Activated CD8-positive, alpha-beta T cell treated with anti-CD3 and anti-CD28 coated beads, Interleukin-2, amount 10 ng/mL, durations not matched to agents 7 days and 5 days (primary cell): ENCODE measurements around the gene LRCH3. TPM values are rescaled to one million over a fixed set of nuclear protein-coding genes. Genes with fewer than 3 reads are reported as not detected.

Experiments used
- ATAC-seq: fragments of 150-1000 bp; cut with Tn5 transposase; one replicate; pipeline ENCODE4 v1.10.0; 2021; ENCODE audit warnings: moderate library complexity
- CTCF ChIA-PET: fragments of 350-600 bp; sonication (Branson Sonifier 250); formaldehyde crosslinking; loops from one replicate; lab custom pipeline; 2021; ENCODE audit warnings: antibody characterized with exemption; lab: Charles Lee
- POLR2A ChIA-PET: fragments of 350-600 bp; sonication (Branson Sonifier 250); formaldehyde crosslinking; loops from one replicate; lab custom pipeline; 2021; ENCODE audit warnings: antibody characterized with exemption; lab: Charles Lee
- DNase-seq: peaks from one replicate; pipeline ENCODE4 v3.0.0-alpha.2; 2020
- H3K27ac Mint-ChIP-seq: one replicate; pipeline ENCODE4 v1.8.0; 2021; ENCODE audit warnings: mild to moderate bottlenecking, mixed read lengths
- H3K27me3 Mint-ChIP-seq: one replicate; pipeline ENCODE4 v1.8.0; 2021; ENCODE audit warnings: low read depth, mixed read lengths
- H3K36me3 Mint-ChIP-seq: one replicate; pipeline ENCODE4 v1.8.0; 2021; ENCODE audit warnings: low read depth, mixed read lengths
- H3K4me1 Mint-ChIP-seq: one replicate; pipeline ENCODE4 v1.8.0; 2021; ENCODE audit warnings: low read depth, mixed read lengths
- H3K4me3 Mint-ChIP-seq: one replicate; pipeline ENCODE4 v1.8.0; 2021; ENCODE audit warnings: mild to moderate bottlenecking, mixed read lengths
- H3K9me3 Mint-ChIP-seq: one replicate; pipeline ENCODE4 v1.8.0; 2022; ENCODE audit warnings: mixed read lengths; ENCODE audit not compliant: insufficient read depth
- total RNA-seq, 2 experiments: library from RNA; stranded (reverse); gene quantifications; one replicate each; pipeline ENCODE4 v1.2.3, GENCODE V29; 2021

Gene LRCH3
- total RNA-seq, 2 experiments from 2014 or later: 50.7 to 60.4 TPM

- no peak for DNase-seq
- CTCF ChIA-PET: interaction anchor here (0.9 to 3.0 kb wide), 2 partner anchors 10 to 55 kb away, joined by 3 to 11 read pairs; no protein-coding TSS in a partner anchor
- H3K36me3 Mint-ChIP-seq: peaks cover 13% of the 10 kb centered on the region
- H3K27ac Mint-ChIP-seq: peak overlapping the region; percentile 64
- H3K9me3 Mint-ChIP-seq: no peaks in the 10 kb centered on the region
- ATAC-seq: peak; percentile 24
- peaks cover 54% of the 10 kb centered on the region for H3K4me1 Mint-ChIP-seq
- no peaks in the 10 kb centered on the region for H3K27me3 Mint-ChIP-seq
- POLR2A ChIA-PET: no interaction called here
- H3K4me3 Mint-ChIP-seq: peak overlapping the region; percentile 60
These were observed 2.2 kb downstream of the LRCH3 start for GRCh38 chr3:197793247-197793646.

GRCh38 chr3:197794115-197794514 lies 3.1 kb downstream of the LRCH3 start:
- ATAC-seq (no peak), DNase-seq (no peak)
- CTCF ChIA-PET: interaction anchor here (0.9 to 3.0 kb wide), 3 partner anchors 9 to 56 kb away, joined by 3 to 11 read pairs (median 3); no protein-coding TSS in a partner anchor
- POLR2A ChIA-PET: no interaction called here
- H3K27ac Mint-ChIP-seq: no peak overlapping the region
- peaks cover 13% of the 10 kb centered on the region for H3K36me3 Mint-ChIP-seq
- H3K4me1 Mint-ChIP-seq: peaks cover 59% of the 10 kb centered on the region
- H3K27me3 Mint-ChIP-seq: no peaks in the 10 kb centered on the region
- no peaks in the 10 kb centered on the region for H3K9me3 Mint-ChIP-seq
- no peak overlapping the region for H3K4me3 Mint-ChIP-seq

GRCh38 chr3:197795200-197795599 lies 4.1 kb downstream of the LRCH3 start:
- no peak for DNase-seq
- H3K36me3 Mint-ChIP-seq: peaks cover 15% of the 10 kb centered on the region
- no peaks in the 10 kb centered on the region for H3K27me3 Mint-ChIP-seq
- no peaks in the 10 kb centered on the region for H3K9me3 Mint-ChIP-seq
- no peak for ATAC-seq
- peaks cover 55% of the 10 kb centered on the region for H3K4me1 Mint-ChIP-seq
- no peak overlapping the region for H3K4me3 Mint-ChIP-seq
- H3K27ac Mint-ChIP-seq: peak overlapping the region; percentile 11
- ChIA-PET CTCF (interaction anchor here (1.0 to 3.0 kb wide), 3 partner anchors 8 to 110 kb away, joined by 3 to 11 read pairs (median 3); no protein-coding TSS in a partner anchor), POLR2A (no interaction called here)

- POLR2A ChIA-PET: interaction anchor here (1.1 kb wide), 1 partner anchor 154 kb away, joined by 3 read pairs; no protein-coding TSS in a partner anchor
- CTCF ChIA-PET: interaction anchor here (0.6 to 1.6 kb wide), 7 partner anchors 21 to 284 kb away, joined by 3 to 5 read pairs (median 3); no protein-coding TSS in a partner anchor
- H3K4me1 Mint-ChIP-seq: peaks cover 60% of the 10 kb centered on the region
- H3K27ac Mint-ChIP-seq: no peak overlapping the region
- H3K36me3 Mint-ChIP-seq: peaks cover 17% of the 10 kb centered on the region
- H3K27me3 Mint-ChIP-seq: no peaks in the 10 kb centered on the region
- no peak for DNase-seq
- ATAC-seq: no peak
- H3K4me3 Mint-ChIP-seq: no peak overlapping the region
- no peaks in the 10 kb centered on the region for H3K9me3 Mint-ChIP-seq
These were observed 5.0 kb downstream of the LRCH3 start for GRCh38 chr3:197796087-197796486.

- Mint-ChIP-seq H3K36me3 (peaks cover 10% of the 10 kb centered on the region), H3K4me3 (no peak overlapping the region), H3K27me3 (no peaks in the 10 kb centered on the region), H3K4me1 (peaks cover 69% of the 10 kb centered on the region), H3K9me3 (no peaks in the 10 kb centered on the region), H3K27ac (no peak overlapping the region)
- ATAC-seq (no peak), DNase-seq (no peak)
- ChIA-PET POLR2A (no interaction called here), CTCF (interaction anchor here (0.8 kb wide), 1 partner anchor 12 kb away, joined by 3 read pairs; no protein-coding TSS in a partner anchor)
These were observed 7.8 kb downstream of the LRCH3 start for GRCh38 chr3:197798863-197799262.

GRCh38 chr3:197800379-197800778 lies 9.3 kb downstream of the LRCH3 start:
- Mint-ChIP-seq H3K36me3 (peaks cover 6% of the 10 kb centered on the region), H3K27me3 (no peaks in the 10 kb centered on the region), H3K4me1 (peaks cover 56% of the 10 kb centered on the region), H3K4me3 (no peak overlapping the region), H3K9me3 (no peaks in the 10 kb centered on the region), H3K27ac (no peak overlapping the region)
- ATAC-seq: no peak
- POLR2A ChIA-PET: interaction anchor here (1.1 to 1.7 kb wide), 3 partner anchors 8 to 149 kb away, joined by 3 to 9 read pairs (median 4); partner anchors contain the start of gene LRCH3
- CTCF ChIA-PET: interaction anchor here (1.1 to 1.6 kb wide), 4 partner anchors 9 to 64 kb away, joined by 3 to 7 read pairs (median 5); partner anchors contain the start of genes FYTTD1, LRCH3 and RUBCN
- no peak for DNase-seq

DNA sequence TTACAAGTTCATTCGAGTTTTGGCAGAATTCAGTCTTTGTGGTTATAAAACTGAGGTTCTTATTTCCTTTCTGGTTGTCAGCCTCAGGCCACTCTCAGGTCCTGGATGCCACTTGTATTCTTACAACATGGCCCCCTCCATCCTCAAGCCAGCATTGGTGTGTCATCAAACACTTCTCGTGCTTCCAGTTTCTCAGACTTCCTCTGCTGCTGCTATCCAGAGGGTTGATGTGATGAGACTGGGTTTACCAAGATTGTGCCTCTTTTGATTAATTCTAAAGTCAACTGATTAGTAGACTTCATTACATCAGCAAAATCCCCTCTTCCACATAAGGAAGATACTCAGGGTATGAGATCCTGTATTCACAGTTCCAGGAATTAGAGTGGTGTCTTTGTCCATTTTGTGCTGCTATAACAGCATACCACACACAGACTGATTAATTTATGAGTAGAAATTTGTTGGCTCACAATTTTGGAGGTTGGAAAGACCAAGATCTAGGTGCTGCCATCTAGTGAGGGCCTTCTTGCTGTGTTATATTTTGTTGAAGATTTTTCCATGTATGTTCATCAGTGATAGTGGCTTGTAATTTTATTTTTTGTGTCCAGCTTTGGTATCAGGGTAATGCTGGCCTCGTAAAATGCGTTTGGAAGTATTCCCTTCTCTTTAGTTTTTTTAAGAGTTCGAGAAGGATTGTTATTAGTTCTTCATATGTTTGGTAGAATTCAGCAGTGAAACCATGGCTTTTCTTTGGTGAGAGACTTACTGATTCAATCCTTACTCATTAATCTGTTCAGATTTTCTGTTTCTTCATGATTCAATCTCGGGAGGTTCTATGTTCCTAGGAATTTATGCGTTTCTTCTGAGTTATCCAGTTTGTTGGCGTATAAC lies 11.1 kb downstream of the LRCH3 start:
- H3K27ac Mint-ChIP-seq: peak overlapping the region; percentile 78
- no peaks in the 10 kb centered on the region for H3K27me3 Mint-ChIP-seq
- no peaks in the 10 kb centered on the region for H3K9me3 Mint-ChIP-seq
- CTCF ChIA-PET: interaction anchor here (0.7 to 2.6 kb wide), 11 partner anchors 9 to 203 kb away, joined by 3 to 11 read pairs (median 4); partner anchors contain the start of genes LRCH3 and RUBCN
- peak; percentile 62 for DNase-seq
- H3K36me3 Mint-ChIP-seq: peaks cover 8% of the 10 kb centered on the region
- POLR2A ChIA-PET: interaction anchor here (1.0 to 1.7 kb wide), 2 partner anchors 10 to 90 kb away, joined by 3 to 9 read pairs; no protein-coding TSS in a partner anchor
- H3K4me3 Mint-ChIP-seq: peak overlapping the region; percentile 37
- peaks cover 45% of the 10 kb centered on the region for H3K4me1 Mint-ChIP-seq
- ATAC-seq: peak; percentile 77

GRCh38 chr3:197802779-197803459 lies 11.9 kb downstream of the LRCH3 start:
- ChIA-PET POLR2A (no interaction called here), CTCF (interaction anchor here (1.3 to 2.6 kb wide), 3 partner anchors 9 to 52 kb away, joined by 4 to 11 read pairs (median 5); no protein-coding TSS in a partner anchor)
- Mint-ChIP-seq H3K4me3 (no peak overlapping the region), H3K36me3 (peaks cover 12% of the 10 kb centered on the region), H3K27ac (no peak overlapping the region), H3K27me3 (no peaks in the 10 kb centered on the region), H3K4me1 (peaks cover 43% of the 10 kb centered on the region), H3K9me3 (no peaks in the 10 kb centered on the region)
- DNase-seq (no peak), ATAC-seq (no peak)

DNA sequence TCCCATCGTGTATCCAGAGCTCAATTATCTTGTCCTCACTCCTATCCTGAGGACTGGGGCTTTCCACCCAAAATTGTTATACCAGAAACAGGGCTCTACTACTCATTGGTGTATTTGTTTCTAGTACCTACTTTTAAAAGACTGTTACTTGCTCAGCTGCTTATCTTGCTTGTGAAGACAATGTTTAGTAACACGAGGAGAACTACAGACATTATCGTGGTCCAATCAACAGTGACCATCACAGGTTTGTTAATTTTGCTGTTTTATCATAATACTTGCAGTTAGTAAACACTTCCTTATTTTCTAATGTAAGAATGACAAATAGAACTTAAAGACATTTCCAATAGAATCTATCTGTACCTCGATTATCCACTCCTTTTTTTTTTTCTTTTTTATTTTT lies 13.5 kb downstream of the LRCH3 start:
- DNase-seq (no peak), ATAC-seq (no peak)
- CTCF ChIA-PET: interaction anchor here (2.6 kb wide), 1 partner anchor 11 kb away, joined by 11 read pairs; no protein-coding TSS in a partner anchor
- no peak overlapping the region for H3K27ac Mint-ChIP-seq
- peaks cover 13% of the 10 kb centered on the region for H3K36me3 Mint-ChIP-seq
- H3K27me3 Mint-ChIP-seq: no peaks in the 10 kb centered on the region
- no peaks in the 10 kb centered on the region for H3K9me3 Mint-ChIP-seq
- POLR2A ChIA-PET: no interaction called here
- peaks cover 46% of the 10 kb centered on the region for H3K4me1 Mint-ChIP-seq
- H3K4me3 Mint-ChIP-seq: no peak overlapping the region

- ChIA-PET CTCF (interaction anchor here (1.2 kb wide), 1 partner anchor 22 kb away, joined by 3 read pairs; no protein-coding TSS in a partner anchor), POLR2A (no interaction called here)
- Mint-ChIP-seq H3K27ac (no peak overlapping the region), H3K9me3 (no peaks in the 10 kb centered on the region), H3K36me3 (peaks cover 12% of the 10 kb centered on the region), H3K4me1 (peaks cover 22% of the 10 kb centered on the region), H3K4me3 (no peak overlapping the region), H3K27me3 (no peaks in the 10 kb centered on the region)
- DNase-seq (no peak), ATAC-seq (no peak)
These were observed 17.0 kb downstream of the LRCH3 start for GRCh38 chr3:197807969-197808587.
